OCI-LY3 (cell line): ENCODE data around the gene ZAP70.

Source experiments
- CTCF ChIP-seq: fragments of 200-600, 300-600 bp; sonication (generic); IDR thresholded peaks from 2 replicates; pipeline ENCODE4 v1.5.1; 2014; ENCODE audit warnings: antibody characterized with exemption, low read length, low read depth
- EZH2phosphoT487 ChIP-seq: fragments of 200-600 bp; shearing (Covaris generic); IDR thresholded peaks from 2 replicates; pipeline ENCODE4 v1.6.1; 2018; ENCODE audit warnings: antibody characterized with exemption, mixed run types, low read depth

- TF ChIP-seq EZH2phosphoT487 (no peak), CTCF (no peak)
Measured at GRCh38 chr2:97743913-97744312, 30.5 kb downstream of the ZAP70 start.
